ENCODE results near the gene ITM2B.
A peak's percentile ranks its signal among the peaks of the same experiment; 100 is the strongest.
"Not testable (repeated sequence)": the region's sequence is repeated elsewhere in the genome, so short reads cannot be mapped to it uniquely, and the experiment has no call there.

ITM2B gene

GRCh38 chr13:48233046-48233888 is at the start of gene ITM2B:
TSS of gene ITM2B (plus strand) at chr13:48233206. CDS start at chr13:48233361, 155 bp downstream.
- Mint-ChIP-seq H3K4me1 (ENCODE audit: low read depth) (peaks cover 66% of the 10 kb centered on the region), H3K27me3 (no peaks in the 10 kb centered on the region), H3K36me3 (no peaks in the 10 kb centered on the region), H3K4me3 (peak within 1 kb of the TSS; percentile 97), H3K27ac (peak within 1 kb of the TSS; percentile 98), H3K9me3 (ENCODE audit: low read depth) (no peaks in the 10 kb centered on the region)

GRCh38 chr13:48184260-48184659 is 48.7 kb upstream of the ITM2B start:
- peak overlapping the region; percentile 54 for H3K4me3 Mint-ChIP-seq

GRCh38 chr13:48185018-48185417 is 48.0 kb upstream of the ITM2B start:
- Mint-ChIP-seq H3K27me3 (no peaks in the 10 kb centered on the region), H3K36me3 (peaks cover 3% of the 10 kb centered on the region), H3K4me3 (peak overlapping the region; percentile 54), H3K4me1 (ENCODE audit: low read depth) (peaks cover 67% of the 10 kb centered on the region), H3K9me3 (ENCODE audit: low read depth) (no peaks in the 10 kb centered on the region), H3K27ac (peak overlapping the region; percentile 83)

More at GRCh38 chr13:48184260-48184659, 48.7 kb upstream of the ITM2B start:
- Mint-ChIP-seq H3K27me3 (no peaks in the 10 kb centered on the region), H3K36me3 (peaks cover 3% of the 10 kb centered on the region), H3K4me1 (ENCODE audit: low read depth) (peaks cover 66% of the 10 kb centered on the region), H3K9me3 (ENCODE audit: low read depth) (no peaks in the 10 kb centered on the region), H3K27ac (peak overlapping the region; percentile 83)

- Mint-ChIP-seq H3K4me1 (ENCODE audit: low read depth) (peaks cover 63% of the 10 kb centered on the region), H3K27ac (peak overlapping the region; percentile 83), H3K9me3 (ENCODE audit: low read depth) (no peaks in the 10 kb centered on the region), H3K4me3 (no peak overlapping the region), H3K27me3 (no peaks in the 10 kb centered on the region), H3K36me3 (peaks cover 3% of the 10 kb centered on the region)
Measured at GRCh38 chr13:48186722-48187121, 46.3 kb upstream of the ITM2B start.

- no peaks in the 10 kb centered on the region for H3K27me3 Mint-ChIP-seq
- H3K27ac Mint-ChIP-seq, result no peak overlapping the region
- H3K4me1 Mint-ChIP-seq (ENCODE audit: low read depth), result peaks cover 65% of the 10 kb centered on the region
- no peaks in the 10 kb centered on the region for H3K36me3 Mint-ChIP-seq
- H3K9me3 Mint-ChIP-seq (ENCODE audit: low read depth), result no peaks in the 10 kb centered on the region
- no peak overlapping the region for H3K4me3 Mint-ChIP-seq
Measured at GRCh38 chr13:48188131-48188530, 44.9 kb upstream of the ITM2B start.

- Mint-ChIP-seq H3K36me3 (no peaks in the 10 kb centered on the region), H3K9me3 (ENCODE audit: low read depth) (no peaks in the 10 kb centered on the region), H3K27ac (no peak overlapping the region), H3K4me3 (no peak overlapping the region), H3K4me1 (ENCODE audit: low read depth) (peaks cover 69% of the 10 kb centered on the region), H3K27me3 (no peaks in the 10 kb centered on the region)
Measured at GRCh38 chr13:48188601-48189000, 44.4 kb upstream of the ITM2B start.

GRCh38 chr13:48189171-48189570 is 43.8 kb upstream of the ITM2B start:
- H3K27ac Mint-ChIP-seq, result no peak overlapping the region
- no peaks in the 10 kb centered on the region for H3K27me3 Mint-ChIP-seq
- H3K4me1 Mint-ChIP-seq (ENCODE audit: low read depth), result peaks cover 68% of the 10 kb centered on the region
- no peaks in the 10 kb centered on the region for H3K9me3 Mint-ChIP-seq (ENCODE audit: low read depth)
- H3K4me3 Mint-ChIP-seq, result no peak overlapping the region
- no peaks in the 10 kb centered on the region for H3K36me3 Mint-ChIP-seq

- peak overlapping the region; percentile 5 for H3K27ac Mint-ChIP-seq
- H3K36me3 Mint-ChIP-seq, result no peaks in the 10 kb centered on the region
- peaks cover 46% of the 10 kb centered on the region for H3K4me1 Mint-ChIP-seq (ENCODE audit: low read depth)
- H3K4me3 Mint-ChIP-seq, result no peak overlapping the region
- H3K9me3 Mint-ChIP-seq (ENCODE audit: low read depth), result no peaks in the 10 kb centered on the region
- no peaks in the 10 kb centered on the region for H3K27me3 Mint-ChIP-seq
Measured at GRCh38 chr13:48192411-48192935, 40.5 kb upstream of the ITM2B start.

- Mint-ChIP-seq H3K9me3 (ENCODE audit: low read depth) (no peaks in the 10 kb centered on the region), H3K27ac (no peak overlapping the region), H3K4me1 (ENCODE audit: low read depth) (peaks cover 36% of the 10 kb centered on the region), H3K27me3 (no peaks in the 10 kb centered on the region), H3K4me3 (no peak overlapping the region), H3K36me3 (no peaks in the 10 kb centered on the region)
Measured at GRCh38 chr13:48194379-48194754, 38.6 kb upstream of the ITM2B start.

- no peak overlapping the region for H3K4me3 Mint-ChIP-seq
- peaks cover 2% of the 10 kb centered on the region for H3K36me3 Mint-ChIP-seq
- no peaks in the 10 kb centered on the region for H3K27me3 Mint-ChIP-seq
- H3K4me1 Mint-ChIP-seq (ENCODE audit: low read depth), result peaks cover 18% of the 10 kb centered on the region
- H3K9me3 Mint-ChIP-seq (ENCODE audit: low read depth), result no peaks in the 10 kb centered on the region
- peak overlapping the region; percentile 69 for H3K27ac Mint-ChIP-seq
Measured at GRCh38 chr13:48199404-48199946, 33.5 kb upstream of the ITM2B start.

GRCh38 chr13:48201044-48201443 is 32.0 kb upstream of the ITM2B start:
- Mint-ChIP-seq H3K9me3 (ENCODE audit: low read depth) (no peaks in the 10 kb centered on the region), H3K36me3 (peaks cover 6% of the 10 kb centered on the region), H3K27ac (no peak overlapping the region), H3K4me3 (no peak overlapping the region), H3K27me3 (no peaks in the 10 kb centered on the region), H3K4me1 (ENCODE audit: low read depth) (peaks cover 17% of the 10 kb centered on the region)

GRCh38 chr13:48207207-48207606 is 25.8 kb upstream of the ITM2B start:
- H3K27me3 Mint-ChIP-seq; H3K27ac Mint-ChIP-seq; H3K36me3 Mint-ChIP-seq; H3K4me3 Mint-ChIP-seq; H3K9me3 Mint-ChIP-seq (ENCODE audit: low read depth): not testable (repeated sequence)
- H3K4me1 Mint-ChIP-seq (ENCODE audit: low read depth), result peaks cover 13% of the 10 kb centered on the region

GRCh38 chr13:48210178-48210577 is 22.8 kb upstream of the ITM2B start:
- peaks cover 21% of the 10 kb centered on the region for H3K4me1 Mint-ChIP-seq (ENCODE audit: low read depth)
- H3K27me3 Mint-ChIP-seq, result no peaks in the 10 kb centered on the region
- H3K27ac Mint-ChIP-seq, result peak overlapping the region; percentile 3
- no peaks in the 10 kb centered on the region for H3K9me3 Mint-ChIP-seq (ENCODE audit: low read depth)
- H3K36me3 Mint-ChIP-seq, result peaks cover 5% of the 10 kb centered on the region
- no peak overlapping the region for H3K4me3 Mint-ChIP-seq

- Mint-ChIP-seq H3K27ac (no peak overlapping the region), H3K9me3 (ENCODE audit: low read depth) (no peaks in the 10 kb centered on the region), H3K4me1 (ENCODE audit: low read depth) (peaks cover 36% of the 10 kb centered on the region), H3K27me3 (no peaks in the 10 kb centered on the region), H3K36me3 (peaks cover 7% of the 10 kb centered on the region), H3K4me3 (no peak overlapping the region)
Measured at GRCh38 chr13:48214519-48215121, 18.4 kb upstream of the ITM2B start.

- H3K36me3 Mint-ChIP-seq, H3K27me3 Mint-ChIP-seq: not testable (repeated sequence)
Measured at GRCh38 chr13:48215511-48216203, 17.3 kb upstream of the ITM2B start.

More at GRCh38 chr13:48215511-48216203, 17.3 kb upstream of the ITM2B start:
- not testable (repeated sequence) for H3K27ac Mint-ChIP-seq; H3K9me3 Mint-ChIP-seq (ENCODE audit: low read depth); H3K4me3 Mint-ChIP-seq
- H3K4me1 Mint-ChIP-seq (ENCODE audit: low read depth), result peaks cover 38% of the 10 kb centered on the region

All from activated naive CD8-positive, alpha-beta T cell (primary cell).